Measurements from ENCODE around the gene WWTR1. TPM values are rescaled to one million over a fixed set of nuclear protein-coding genes. Genes with fewer than 3 reads are reported as not detected.

The WWTR1 gene
- total and polyA plus RNA-seq, 2 of the 8 experiments (the other 6 are each of a cell fraction or from before 2014, with no cell fraction given) = 15.7 to 18.6 TPM

- H3K23ac ChIP-seq (ENCODE audit: insufficient read length) = no peak overlapping the region
- no peak for FAIRE-seq
- no peak overlapping the region for H3K14ac ChIP-seq (ENCODE audit: insufficient read length)
- H2BK15ac ChIP-seq (ENCODE audit: low read length) = no peak overlapping the region
- H2BK120ac ChIP-seq (replicated peaks; ENCODE audit: low read depth, low read length) = no peak overlapping the region
- H3K23me2 ChIP-seq (ENCODE audit: low read depth, low read length) = no peaks in the 10 kb centered on the region
- no peak for TF ChIP-seq CTCF (IDR thresholded peaks at IDR 0.05; ENCODE audit: control extremely low read depth in 1 of 3, insufficient read depth in 1 of 3, low read depth in 1 of 3, low read length in 3 of 3)
- TF ChIP-seq BCL11A (IDR thresholded peaks at IDR 0.05; ENCODE audit: low read depth in 2 of 2, low read length in 2 of 2) = no peak
- no peak for TF ChIP-seq HDAC2 (IDR thresholded peaks at IDR 0.05; ENCODE audit: borderline replicate concordance in 1 of 2, low read depth in 2 of 2, low read length in 2 of 2)
- TF ChIP-seq TEAD4 (IDR thresholded peaks at IDR 0.05; ENCODE audit: low read depth, low read length) = no peak
- no peak for TF ChIP-seq RBBP5 (IDR thresholded peaks at IDR 0.05; ENCODE audit: borderline replicate concordance, low read depth, low read length)
- no peak for TF ChIP-seq RNF2 (IDR thresholded peaks at IDR 0.05; ENCODE audit: borderline replicate concordance, low read depth, low read length, missing control alignments, poor library complexity, severe bottlenecking)
- TF ChIP-seq TBP (IDR thresholded peaks at IDR 0.05; ENCODE audit: low read depth, low read length) = no peak
- TF ChIP-seq RFX5 (IDR thresholded peaks at IDR 0.05; ENCODE audit: borderline replicate concordance, low read depth, low read length) = no peak
- peaks cover 6% of the 10 kb centered on the region; the same call in 1 of the 2 replicates for H3K79me1 ChIP-seq (ENCODE audit: low read depth, low read length)
- no peak overlapping the region for H4K5ac ChIP-seq (ENCODE audit: insufficient read length, low read depth, low read length)
- peaks cover 0 to 5% of the 10 kb centered on the region in 2 experiments for H4K20me1 ChIP-seq (replicated peaks in 1 of 2; ENCODE audit: control insufficient read depth in 1 of 2, insufficient read depth in 2 of 2, low read length in 2 of 2)
- no peak for DNase-seq (ENCODE audit: low read depth in 1 of 2, low spot score in 2 of 2)
- no peak overlapping the region for H3K4ac ChIP-seq (replicated peaks; ENCODE audit: insufficient read length, low read depth, low read length)
- H3K4me3 ChIP-seq (ENCODE audit: extremely low read depth in 1 of 4, insufficient read depth in 2 of 4, low read depth in 3 of 4, low read length in 4 of 4) = no peak overlapping the region
- H3K36me3 ChIP-seq (ENCODE audit: control insufficient read depth in 2 of 4, insufficient read depth in 4 of 4, low read length in 3 of 4) = no peaks in the 10 kb centered on the region
- H3K4me2 ChIP-seq (ENCODE audit: insufficient read depth in 1 of 2, low read depth in 2 of 2, low read length in 2 of 2) = no peak overlapping the region
- no peak overlapping the region for H2AK5ac ChIP-seq (ENCODE audit: low read depth, low read length)
- H2BK20ac ChIP-seq (ENCODE audit: low read length) = no peak overlapping the region
- no peak overlapping the region for H3K56ac ChIP-seq (replicated peaks; ENCODE audit: insufficient read length, low read depth, low read length)
- H3K79me2 ChIP-seq (ENCODE audit: control insufficient read depth in 1 of 2, insufficient read depth in 2 of 2, low read length in 2 of 2) = 0 out of 4 replicates have a peak, but pooled peaks cover 2 to 5% of the 10 kb centered on the region in 2 experiments
- H3K18ac ChIP-seq (ENCODE audit: extremely low read depth, low read length) = no peak overlapping the region
- no peak overlapping the region for H4K91ac ChIP-seq (replicated peaks; ENCODE audit: insufficient read length, low read length)
- no peak overlapping the region for H2BK5ac ChIP-seq (ENCODE audit: low read depth, low read length)
- no peaks in the 10 kb centered on the region for H3K27me3 ChIP-seq (replicated peaks in 1 of 4; ENCODE audit: control insufficient read depth in 3 of 4, extremely low read depth in 1 of 4, insufficient read depth in 3 of 4, low read length in 3 of 4)
- POLR2A ChIA-PET (ENCODE audit: partially characterized antibody) = no interaction called here
- no peak overlapping the region for H3K9ac ChIP-seq (replicated peaks in 1 of 4; ENCODE audit: extremely low read depth in 1 of 4, low read depth in 3 of 4, low read length in 3 of 4)
- H2BK12ac ChIP-seq (ENCODE audit: low read depth, low read length) = no peak overlapping the region
- 95% methylated on average over 1 of the region's 1 CpG; no CpG with 5 or more reads in 1 of the 2 experiments for whole genome bisulfite sequencing, 2 experiments (ENCODE audit: extremely low coverage in 1 of 2, insufficient coverage in 1 of 2, insufficient read length in 1 of 2, insufficient replicate concordance in 2 of 2, low coverage in 1 of 2, low lambda C conversion rate in 2 of 2, missing lambda C conversion rate in 1 of 2)
- peaks cover 2 to 19% (median 14%) of the 10 kb centered on the region in 4 experiments; a peak in 5 of 7 replicates for H3K4me1 ChIP-seq (replicated peaks in 1 of 4; ENCODE audit: control insufficient read depth in 3 of 4, insufficient read depth in 4 of 4, low read length in 3 of 4)
- no peak overlapping the region for H2AFZ ChIP-seq (ENCODE audit: low read length)
- CTCF ChIA-PET (ENCODE audit: partially characterized antibody) = interaction anchor here (1.2 to 4.7 kb wide), 5 partner anchors 10 to 138 kb away, joined by 3 to 37 read pairs (median 3); no protein-coding TSS in a partner anchor
- no peak overlapping the region for H4K8ac ChIP-seq (ENCODE audit: extremely low read depth, insufficient read depth, low read length)
- no peaks in the 10 kb centered on the region for H3K9me3 ChIP-seq (ENCODE audit: insufficient read depth in 2 of 2, low read depth in 1 of 2, low read length in 1 of 2)
- H3K27ac ChIP-seq (ENCODE audit: low read depth, low read length) = no peak overlapping the region
Observed at GRCh38 chr3:149579161-149579560, 78.7 kb downstream of the WWTR1 start.
